DOHH2 (cell line): ENCODE data around the gene RNASEH2A.

Experiments
- H3F3A ChIP-seq: fragments of 200-600 bp; sonication (generic), shearing (Covaris generic); 2 replicates; pipeline ENCODE4 v1.6.0; 2016; ENCODE audit warnings: antibody characterized with exemption, mild to moderate bottlenecking; ENCODE audit not compliant: control insufficient read depth, insufficient read depth
- H3K27ac ChIP-seq: fragments of 200-600 bp; sonication (generic); 2 replicates; pipeline ENCODE4 v1.5.1; 2014; ENCODE audit warnings: low read depth, mild to moderate bottlenecking, low read length, moderate library complexity
- H3K27me3 ChIP-seq: fragments of 200-600 bp; sonication (generic); 2 replicates; pipeline ENCODE4 v1.6.1; 2014; ENCODE audit warnings: mild to moderate bottlenecking, low read length, mixed read lengths; ENCODE audit not compliant: control insufficient read depth
- H3K36me3 ChIP-seq: fragments of 200-600 bp; sonication (generic); 2 replicates; pipeline ENCODE4 v1.6.1; 2014; ENCODE audit warnings: mild to moderate bottlenecking, low read length, moderate library complexity, mixed read lengths; ENCODE audit not compliant: control insufficient read depth
- H3K4me1 ChIP-seq: fragments of 200-600 bp; sonication (generic); 2 replicates; pipeline ENCODE4 v1.6.1; 2014; ENCODE audit warnings: mild to moderate bottlenecking, low read length, mixed read lengths; ENCODE audit not compliant: control insufficient read depth
- H3K4me2 ChIP-seq: fragments of 200-600 bp; sonication (generic); 2 replicates; pipeline ENCODE4 v1.6.0; 2014; ENCODE audit warnings: mild to moderate bottlenecking, low read length, moderate library complexity
- H3K4me3 ChIP-seq: fragments of 200-600 bp; sonication (generic); 2 replicates; pipeline ENCODE4 v1.5.1; 2014; ENCODE audit warnings: mild to moderate bottlenecking, low read length, mixed read lengths
- H3K79me2 ChIP-seq: fragments of 200-600 bp; sonication (generic); 2 replicates; pipeline ENCODE4 v1.6.1; 2014; ENCODE audit warnings: mild to moderate bottlenecking, low read length, mixed read lengths; ENCODE audit not compliant: control insufficient read depth
- H3K9me2 ChIP-seq: fragments of 200-600 bp; sonication (generic); replicated peaks from 2 replicates; pipeline ENCODE4 v1.6.1; 2014; ENCODE audit warnings: mild to moderate bottlenecking, low read length, mixed read lengths; ENCODE audit not compliant: control insufficient read depth
- H3K9me3 ChIP-seq: fragments of 200-600 bp; sonication (generic); 2 replicates; pipeline ENCODE4 v1.6.1; 2014; ENCODE audit warnings: antibody characterized with exemption, low read length, mixed read lengths; ENCODE audit not compliant: control insufficient read depth, insufficient read depth
- H4K20me1 ChIP-seq: fragments of 200-600 bp; sonication (generic); 2 replicates; pipeline ENCODE4 v1.6.0; 2014; ENCODE audit warnings: low read depth, mild to moderate bottlenecking, antibody characterized with exemption, low read length, moderate library complexity; ENCODE audit not compliant: control insufficient read depth, insufficient read depth
- EZH2phosphoT487 ChIP-seq: fragments of 200-600 bp; sonication (generic); IDR thresholded peaks from 2 replicates; pipeline ENCODE4 v1.6.1; 2017; ENCODE audit warnings: borderline replicate concordance, mild to moderate bottlenecking, antibody characterized with exemption, low read length, moderate library complexity, mixed read lengths
- TF ChIP-seq, protein P1 (sequence below): fragments of 200-600 bp; sonication (generic); IDR thresholded peaks from one replicate; pipeline ENCODE4 v1.5.1; 2014; ENCODE audit warnings: antibody characterized with exemption, mild to moderate bottlenecking, low read depth, low read length; ENCODE audit not compliant: poor library complexity, severe bottlenecking

The RNASEH2A gene

DNA sequence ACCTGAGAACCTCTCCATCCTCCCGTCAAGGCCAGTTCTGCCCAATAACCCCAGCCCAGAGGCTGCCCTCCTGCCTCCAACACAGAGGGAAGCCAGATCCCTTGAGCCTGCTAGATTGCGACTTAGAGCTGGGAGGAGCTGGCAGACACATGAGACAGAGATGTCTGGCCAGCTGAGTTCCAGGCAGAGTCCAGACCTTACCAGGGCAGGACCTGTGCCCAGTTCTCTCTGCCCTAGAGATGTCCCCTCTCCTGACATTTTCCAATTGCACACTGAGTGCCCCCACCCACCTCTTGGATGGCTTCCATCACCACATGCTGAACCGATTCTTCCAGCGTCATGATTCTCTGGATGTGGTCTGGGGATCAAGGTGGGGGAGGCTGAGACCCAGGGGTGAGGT lies 34.1 kb upstream of the RNASEH2A start:
- Histone ChIP-seq H4K20me1 (no peaks in the 10 kb centered on the region), H3K36me3 (peaks cover 3% of the 10 kb centered on the region; the same call in 1 of the 2 replicates), H3K9me3 (no peaks in the 10 kb centered on the region), H3K4me1 (peaks cover 13% of the 10 kb centered on the region), H3F3A (peaks cover 7% of the 10 kb centered on the region; the same call in 1 of the 2 replicates), H3K9me2 (no peaks in the 10 kb centered on the region), H3K4me3 (no peak overlapping the region), H3K27me3 (no peaks in the 10 kb centered on the region), H3K4me2 (no peak overlapping the region), H3K27ac (no peak overlapping the region), H3K79me2 (no peaks in the 10 kb centered on the region)
- TF ChIP-seq, protein P1, sequence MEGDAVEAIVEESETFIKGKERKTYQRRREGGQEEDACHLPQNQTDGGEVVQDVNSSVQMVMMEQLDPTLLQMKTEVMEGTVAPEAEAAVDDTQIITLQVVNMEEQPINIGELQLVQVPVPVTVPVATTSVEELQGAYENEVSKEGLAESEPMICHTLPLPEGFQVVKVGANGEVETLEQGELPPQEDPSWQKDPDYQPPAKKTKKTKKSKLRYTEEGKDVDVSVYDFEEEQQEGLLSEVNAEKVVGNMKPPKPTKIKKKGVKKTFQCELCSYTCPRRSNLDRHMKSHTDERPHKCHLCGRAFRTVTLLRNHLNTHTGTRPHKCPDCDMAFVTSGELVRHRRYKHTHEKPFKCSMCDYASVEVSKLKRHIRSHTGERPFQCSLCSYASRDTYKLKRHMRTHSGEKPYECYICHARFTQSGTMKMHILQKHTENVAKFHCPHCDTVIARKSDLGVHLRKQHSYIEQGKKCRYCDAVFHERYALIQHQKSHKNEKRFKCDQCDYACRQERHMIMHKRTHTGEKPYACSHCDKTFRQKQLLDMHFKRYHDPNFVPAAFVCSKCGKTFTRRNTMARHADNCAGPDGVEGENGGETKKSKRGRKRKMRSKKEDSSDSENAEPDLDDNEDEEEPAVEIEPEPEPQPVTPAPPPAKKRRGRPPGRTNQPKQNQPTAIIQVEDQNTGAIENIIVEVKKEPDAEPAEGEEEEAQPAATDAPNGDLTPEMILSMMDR: no peak
- TF ChIP-seq EZH2phosphoT487: no peak

DNA sequence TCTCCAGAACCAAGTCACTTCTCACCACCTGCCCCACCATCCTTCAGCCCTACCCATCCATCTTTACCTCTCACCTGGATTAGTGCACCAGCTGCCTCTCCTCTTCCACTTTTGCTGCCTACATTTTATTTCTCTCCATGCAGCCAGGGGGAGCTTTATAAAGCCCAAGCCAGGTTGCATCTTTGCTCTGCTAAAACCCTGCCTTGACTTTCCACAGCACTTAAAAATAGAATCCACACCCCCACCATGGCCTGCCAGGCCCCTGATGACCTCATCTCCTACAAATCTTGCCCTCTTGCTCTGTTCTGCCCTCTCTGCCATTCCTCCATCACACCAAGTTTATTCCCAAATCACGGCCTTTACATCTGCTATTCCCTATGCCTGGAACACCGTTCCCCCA lies 32.8 kb upstream of the RNASEH2A start:
- H3F3A ChIP-seq: peaks cover 7% of the 10 kb centered on the region; the same call in 1 of the 2 replicates
- peaks cover 3% of the 10 kb centered on the region; the same call in 1 of the 2 replicates for H3K36me3 ChIP-seq
- H3K4me1 ChIP-seq: peaks cover 26% of the 10 kb centered on the region
- H3K79me2 ChIP-seq: no peaks in the 10 kb centered on the region
- no peak overlapping the region for H3K4me3 ChIP-seq
- no peaks in the 10 kb centered on the region for H3K9me2 ChIP-seq
- H3K9me3 ChIP-seq: no peaks in the 10 kb centered on the region
- H4K20me1 ChIP-seq: no peaks in the 10 kb centered on the region
- TF ChIP-seq, protein P1: peak; percentile 34
- TF ChIP-seq EZH2phosphoT487: no peak
- H3K4me2 ChIP-seq: no peak overlapping the region
- H3K27ac ChIP-seq: no peak overlapping the region
- H3K27me3 ChIP-seq: no peaks in the 10 kb centered on the region

DNA sequence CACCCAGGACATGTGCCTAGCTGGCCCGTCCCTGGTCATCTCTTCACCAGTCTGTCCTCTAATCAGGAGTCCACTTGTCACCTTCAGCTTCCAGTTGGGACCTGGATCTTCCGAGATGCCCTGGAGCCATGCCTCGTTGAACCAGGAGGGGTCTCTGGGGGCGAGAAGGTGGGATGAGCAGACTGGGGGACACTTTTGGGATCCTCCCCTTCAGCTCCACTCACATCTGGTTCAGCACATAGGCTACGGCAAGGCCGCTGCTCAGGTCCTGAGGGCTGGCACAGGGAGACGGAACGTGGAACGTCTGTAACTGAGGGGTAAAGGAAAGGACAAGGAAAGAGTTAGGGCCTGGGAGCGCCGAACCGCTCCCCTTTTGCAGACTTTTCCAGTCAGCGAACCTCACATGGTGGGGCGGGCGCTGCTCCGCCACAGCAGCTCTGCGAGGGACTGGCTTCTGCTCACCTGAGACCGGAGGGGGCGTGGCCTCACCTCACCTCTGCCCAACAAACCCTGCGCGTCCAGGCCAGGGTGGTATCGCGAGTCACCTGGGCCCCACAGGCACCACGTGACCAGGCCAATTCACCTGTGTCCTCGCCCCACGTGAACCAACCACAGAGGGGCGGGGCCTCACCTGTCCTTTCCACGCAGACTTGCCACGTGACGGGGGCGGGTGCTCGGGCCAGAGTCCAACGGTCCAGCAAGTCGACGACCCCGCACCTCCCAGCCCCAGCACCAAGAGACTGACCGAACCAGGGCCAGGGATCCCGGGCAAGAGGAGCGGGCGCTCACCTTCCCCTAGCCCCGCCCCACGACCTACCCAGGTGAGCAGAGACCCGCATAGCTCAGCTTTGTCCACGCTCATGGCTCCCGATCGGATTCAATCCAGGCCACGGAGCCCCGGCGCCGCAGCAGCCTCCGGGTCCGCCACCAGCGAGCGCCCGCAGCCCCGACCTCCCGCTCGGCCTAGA lies 31.5 kb upstream of the RNASEH2A start, which contains the start of gene HOOK2:
HOOK2 (minus strand) TSS at position 965 of the 968 bp plus-strand sequence; CDS start at position 862, 103 bp downstream.
- H4K20me1 ChIP-seq: no peaks in the 10 kb centered on the region
- H3K36me3 ChIP-seq: peaks cover 3% of the 10 kb centered on the region; the same call in 1 of the 2 replicates
- no peak for TF ChIP-seq EZH2phosphoT487
- TF ChIP-seq, protein P1: no peak
- H3K4me1 ChIP-seq: peaks cover 38% of the 10 kb centered on the region
- peaks cover 7% of the 10 kb centered on the region; the same call in 1 of the 2 replicates for H3F3A ChIP-seq
- no peaks in the 10 kb centered on the region for H3K27me3 ChIP-seq
- no peak within 1 kb of the TSS; the same call in 1 of the 2 replicates for H3K27ac ChIP-seq
- H3K9me3 ChIP-seq: no peaks in the 10 kb centered on the region
- no peaks in the 10 kb centered on the region for H3K9me2 ChIP-seq
- H3K79me2 ChIP-seq: no peaks in the 10 kb centered on the region
- H3K4me2 ChIP-seq: peak within 1 kb of the TSS; percentile 93
- H3K4me3 ChIP-seq: peak within 1 kb of the TSS; percentile 87
